Endothelial cell (in vitro differentiated cells): ENCODE results near the gene HELZ. TPM values are rescaled to one million over a fixed set of nuclear protein-coding genes. Genes with fewer than 3 reads are reported as not detected.
"Not testable (repeated sequence)": the region's sequence is repeated elsewhere in the genome, so short reads cannot be mapped to it uniquely, and the experiment has no call there.

Experiments
- DNase-seq: peaks from one replicate; pipeline ENCODE4 v3.0.0; 2021; ENCODE audit warnings: low spot score
- H3K27ac Mint-ChIP-seq: one replicate; pipeline ENCODE4 v1.8.0; 2021; ENCODE audit warnings: mixed read lengths, inconsistent platforms; ENCODE audit not compliant: unreplicated experiment
- H3K27me3 Mint-ChIP-seq: one replicate; pipeline ENCODE4 v1.8.0; 2021; ENCODE audit warnings: mild to moderate bottlenecking, moderate library complexity, mixed read lengths, inconsistent platforms; ENCODE audit not compliant: unreplicated experiment
- H3K36me3 Mint-ChIP-seq: one replicate; pipeline ENCODE4 v1.8.0; 2021; ENCODE audit warnings: mild to moderate bottlenecking, low read depth, mixed read lengths, inconsistent platforms; ENCODE audit not compliant: unreplicated experiment
- H3K4me1 Mint-ChIP-seq: one replicate; pipeline ENCODE4 v1.8.0; 2021; ENCODE audit warnings: mild to moderate bottlenecking, mixed read lengths, inconsistent platforms; ENCODE audit not compliant: unreplicated experiment
- H3K4me3 Mint-ChIP-seq: one replicate; pipeline ENCODE4 v1.8.0; 2021; ENCODE audit warnings: mild to moderate bottlenecking, mixed read lengths, inconsistent platforms; ENCODE audit not compliant: unreplicated experiment
- H3K9me3 Mint-ChIP-seq: one replicate; pipeline ENCODE4 v1.8.0; 2021; ENCODE audit warnings: mixed read lengths, inconsistent platforms; ENCODE audit not compliant: unreplicated experiment
- CTCF ChIP-seq: fragments of 200-600 bp; sonication (generic); IDR thresholded peaks from one replicate; pipeline ENCODE4 v1.5.0; 2021; ENCODE audit warnings: antibody characterized with exemption; ENCODE audit not compliant: unreplicated experiment
- total RNA-seq: library from RNA; stranded (reverse); fragmentation: NEBNext Ultra II Directional; extraction: Animal tissue kit (Norgen Biotek cat#: 25700); gene quantifications from one replicate; pipeline ENCODE4 v1.2.1, GENCODE V29; 2021; ENCODE audit not compliant: unreplicated experiment

Gene HELZ
- total RNA-seq, 1 donor from 2014 or later = 57.0 TPM

GRCh38 chr17:67044940-67045339 is 200.1 kb downstream of the HELZ start:
- Mint-ChIP-seq H3K27ac (no peak overlapping the region), H3K4me3 (no peak overlapping the region), H3K36me3 (peaks cover 7% of the 10 kb centered on the region), H3K4me1 (peaks cover 2% of the 10 kb centered on the region), H3K9me3 (peaks cover 7% of the 10 kb centered on the region), H3K27me3 (no peaks in the 10 kb centered on the region)
- DNase-seq = no peak
- TF ChIP-seq CTCF = no peak

- TF ChIP-seq CTCF = no peak
- H3K4me3 Mint-ChIP-seq = no peak within 1 kb of the TSS
- no peaks in the 10 kb centered on the region for H3K27me3 Mint-ChIP-seq
- no peak for DNase-seq
- H3K4me1 Mint-ChIP-seq = peaks cover 2% of the 10 kb centered on the region
- H3K27ac Mint-ChIP-seq = no peak within 1 kb of the TSS
- peaks cover 7% of the 10 kb centered on the region for H3K36me3 Mint-ChIP-seq
- peaks cover 7% of the 10 kb centered on the region for H3K9me3 Mint-ChIP-seq
Measured at GRCh38 chr17:67044016-67044772, 200.8 kb downstream of the HELZ start, which contains the start of gene CACNG1. CACNG1 (plus strand) TSS chr17:67044554; CDS start chr17:67044661, 107 bp downstream.

GRCh38 chr17:67043283-67043682 is 201.7 kb downstream of the HELZ start:
- Mint-ChIP-seq H3K27ac (no peak overlapping the region), H3K4me3 (no peak overlapping the region), H3K9me3 (no peaks in the 10 kb centered on the region), H3K4me1 (peaks cover 2% of the 10 kb centered on the region), H3K36me3 (peaks cover under 1% of the 10 kb centered on the region), H3K27me3 (peaks cover 3% of the 10 kb centered on the region)
- no peak for TF ChIP-seq CTCF
- no peak for DNase-seq

GRCh38 chr17:67041941-67042899 is 202.8 kb downstream of the HELZ start:
- no peak for DNase-seq
- H3K4me1 Mint-ChIP-seq = peaks cover 6% of the 10 kb centered on the region
- peaks cover 4% of the 10 kb centered on the region for H3K27me3 Mint-ChIP-seq
- TF ChIP-seq CTCF = no peak
- H3K9me3 Mint-ChIP-seq = no peaks in the 10 kb centered on the region
- H3K36me3 Mint-ChIP-seq = peaks cover 4% of the 10 kb centered on the region
- H3K27ac Mint-ChIP-seq = no peak overlapping the region
- H3K4me3 Mint-ChIP-seq = no peak overlapping the region

GRCh38 chr17:67041531-67041930 is 203.5 kb downstream of the HELZ start:
- H3K36me3 Mint-ChIP-seq = peaks cover 8% of the 10 kb centered on the region
- H3K27me3 Mint-ChIP-seq = peaks cover 5% of the 10 kb centered on the region
- H3K4me1 Mint-ChIP-seq = peaks cover 6% of the 10 kb centered on the region
- no peak overlapping the region for H3K27ac Mint-ChIP-seq
- H3K4me3 Mint-ChIP-seq = no peak overlapping the region
- no peak for DNase-seq
- TF ChIP-seq CTCF = no peak
- H3K9me3 Mint-ChIP-seq = peaks cover under 1% of the 10 kb centered on the region

GRCh38 chr17:67041119-67041518 is 203.9 kb downstream of the HELZ start:
- not testable (repeated sequence) for H3K9me3 Mint-ChIP-seq, H3K27me3 Mint-ChIP-seq, DNase-seq, H3K27ac Mint-ChIP-seq, H3K4me1 Mint-ChIP-seq
- Mint-ChIP-seq H3K36me3 (peaks cover 11% of the 10 kb centered on the region), H3K4me3 (peak overlapping the region; percentile 9)
